Measurements from ENCODE around the gene SBNO1.
"Not testable (repeated sequence)": the region's sequence is repeated elsewhere in the genome, so short reads cannot be mapped to it uniquely, and the experiment has no call there.

Gene SBNO1

DNA sequence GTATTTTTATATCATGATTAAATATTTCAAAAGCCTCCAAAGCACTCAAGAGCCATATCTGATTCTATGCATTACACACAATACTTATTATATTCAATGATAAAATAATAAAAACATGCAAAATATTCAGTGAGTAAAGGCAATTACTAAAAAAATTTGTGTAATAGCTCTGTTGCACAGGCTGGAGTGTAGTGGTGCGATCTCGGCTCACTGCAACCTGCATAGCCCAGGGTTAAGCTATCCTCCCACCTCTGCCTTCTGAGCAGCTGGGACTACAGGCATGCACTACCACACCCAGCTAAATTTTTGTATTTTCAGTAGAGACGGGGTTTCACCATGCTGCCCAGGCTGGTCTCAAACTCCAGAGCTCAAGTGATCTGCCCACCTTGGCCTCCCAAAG is 45.4 kb downstream of the SBNO1 start:
- no peak for DNase-seq (ENCODE audit: low spot score)
- TF ChIP-seq, protein P1, sequence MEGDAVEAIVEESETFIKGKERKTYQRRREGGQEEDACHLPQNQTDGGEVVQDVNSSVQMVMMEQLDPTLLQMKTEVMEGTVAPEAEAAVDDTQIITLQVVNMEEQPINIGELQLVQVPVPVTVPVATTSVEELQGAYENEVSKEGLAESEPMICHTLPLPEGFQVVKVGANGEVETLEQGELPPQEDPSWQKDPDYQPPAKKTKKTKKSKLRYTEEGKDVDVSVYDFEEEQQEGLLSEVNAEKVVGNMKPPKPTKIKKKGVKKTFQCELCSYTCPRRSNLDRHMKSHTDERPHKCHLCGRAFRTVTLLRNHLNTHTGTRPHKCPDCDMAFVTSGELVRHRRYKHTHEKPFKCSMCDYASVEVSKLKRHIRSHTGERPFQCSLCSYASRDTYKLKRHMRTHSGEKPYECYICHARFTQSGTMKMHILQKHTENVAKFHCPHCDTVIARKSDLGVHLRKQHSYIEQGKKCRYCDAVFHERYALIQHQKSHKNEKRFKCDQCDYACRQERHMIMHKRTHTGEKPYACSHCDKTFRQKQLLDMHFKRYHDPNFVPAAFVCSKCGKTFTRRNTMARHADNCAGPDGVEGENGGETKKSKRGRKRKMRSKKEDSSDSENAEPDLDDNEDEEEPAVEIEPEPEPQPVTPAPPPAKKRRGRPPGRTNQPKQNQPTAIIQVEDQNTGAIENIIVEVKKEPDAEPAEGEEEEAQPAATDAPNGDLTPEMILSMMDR (IDR thresholded peaks at IDR 0.05; ENCODE audit: extremely low read depth, missing control alignments): no peak

DNA sequence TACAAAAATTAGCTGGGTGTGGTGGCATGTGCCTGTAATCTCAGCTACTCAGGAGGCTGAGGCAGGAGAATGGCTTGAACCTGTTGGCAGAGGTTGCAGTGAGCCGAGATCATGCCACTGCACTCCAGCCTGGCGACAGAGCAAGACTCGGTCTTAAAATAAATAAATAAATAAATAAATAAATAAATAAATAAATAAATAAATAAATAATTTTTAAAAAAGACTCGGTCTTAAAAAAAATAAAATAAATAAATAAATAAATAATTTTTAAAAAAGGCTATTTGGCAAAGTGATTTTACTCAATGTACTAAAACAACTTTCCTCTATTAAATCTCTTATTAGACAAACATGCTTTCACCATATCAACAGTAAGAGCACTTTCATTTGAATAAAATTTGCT is 51.6 kb downstream of the SBNO1 start:
- not testable (repeated sequence) for DNase-seq (ENCODE audit: low spot score)

DNA sequence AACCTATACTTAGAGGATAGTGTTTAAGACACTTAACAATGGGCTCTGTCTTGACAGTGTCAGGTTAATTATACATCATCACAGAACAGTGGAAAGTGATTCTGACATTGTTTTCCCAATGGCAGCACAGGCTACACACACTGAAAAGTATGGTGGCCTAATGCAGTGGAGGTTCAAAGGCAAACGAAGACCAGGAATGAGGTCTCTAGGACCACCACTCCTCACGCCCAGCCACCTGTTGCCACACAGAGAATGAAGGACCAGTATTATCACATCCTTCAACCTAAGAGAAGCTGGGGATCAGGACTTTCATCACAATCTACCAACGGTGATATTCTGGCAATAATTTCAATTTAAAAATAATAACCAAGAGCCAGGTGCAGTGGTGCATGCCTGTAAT is 58.4 kb downstream of the SBNO1 start:
- TF ChIP-seq, protein P1 (IDR thresholded peaks at IDR 0.05; ENCODE audit: extremely low read depth, missing control alignments): no peak
- no peak for DNase-seq (ENCODE audit: low spot score)

DNA sequence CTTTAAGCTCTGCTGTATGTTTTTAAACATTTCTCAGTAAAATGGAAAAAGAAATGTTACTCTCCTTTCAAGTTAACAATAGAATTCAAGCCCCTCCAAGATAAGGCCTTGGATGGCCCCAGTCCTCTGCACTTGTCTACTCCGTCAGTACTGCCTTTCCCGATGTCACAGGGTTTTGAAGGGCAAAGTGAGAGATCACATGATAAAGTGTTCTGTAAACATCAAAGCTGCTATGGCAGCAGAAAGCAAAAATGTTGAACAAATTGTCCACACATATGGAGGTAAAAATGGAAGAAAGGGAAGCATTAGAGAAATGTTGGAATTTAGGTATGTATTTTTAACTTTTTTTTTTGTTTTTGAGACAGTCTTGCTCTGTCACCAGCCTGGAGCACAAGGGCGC is 59.5 kb downstream of the SBNO1 start:
- DNase-seq (ENCODE audit: low spot score): no peak
- TF ChIP-seq, protein P1 (IDR thresholded peaks at IDR 0.05; ENCODE audit: extremely low read depth, missing control alignments): no peak

DNA sequence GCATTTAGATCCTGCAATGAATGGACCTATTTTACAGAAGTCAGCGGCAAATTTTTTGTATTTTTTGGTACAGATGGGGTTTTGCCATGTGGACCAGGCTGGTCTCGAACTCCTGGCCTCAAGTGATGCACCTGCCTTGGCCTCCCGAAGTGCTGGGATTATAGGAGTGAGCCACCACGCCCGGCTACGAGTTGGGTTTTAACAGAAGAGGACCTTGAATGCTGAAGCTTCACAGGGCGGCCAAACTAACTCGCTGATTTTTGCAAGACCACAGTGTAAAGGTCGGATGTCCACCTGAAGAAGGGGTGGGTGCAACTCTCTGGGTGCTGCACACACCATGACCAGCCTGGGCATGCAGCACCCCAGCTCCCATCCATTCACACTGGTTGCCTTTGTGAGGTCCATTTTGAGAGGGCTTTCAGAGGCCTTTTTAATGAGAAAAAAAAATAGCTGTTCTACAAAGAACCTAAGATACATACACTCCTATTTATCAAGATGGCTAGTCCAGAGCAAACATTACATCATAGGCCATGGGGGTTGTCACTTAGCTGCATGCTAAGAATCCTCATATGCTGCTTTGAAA is 71.4 kb downstream of the SBNO1 start:
- TF ChIP-seq, protein P1 (IDR thresholded peaks at IDR 0.05; ENCODE audit: extremely low read depth, missing control alignments): no peak
- DNase-seq (ENCODE audit: low spot score): no peak

DNA sequence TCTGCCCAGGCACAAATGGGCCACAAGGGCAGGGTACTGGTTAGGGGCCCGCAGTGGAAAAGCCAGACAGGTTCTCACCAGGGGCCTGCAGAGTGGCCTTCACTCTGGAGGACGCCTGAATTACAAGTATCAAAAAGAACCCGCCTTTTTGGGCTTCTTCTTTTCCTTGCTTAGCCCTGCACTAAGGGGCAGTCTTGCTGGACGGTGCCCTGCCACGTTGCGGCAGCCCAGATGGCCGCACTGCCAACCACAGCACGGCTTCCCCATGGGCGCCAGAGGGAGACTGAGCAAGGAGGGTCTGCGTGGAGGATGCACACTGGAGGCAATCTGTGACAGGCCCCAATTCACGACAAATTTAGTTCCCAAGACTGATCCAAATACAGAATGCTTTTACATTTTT is 74.7 kb downstream of the SBNO1 start:
- TF ChIP-seq, protein P1 (IDR thresholded peaks at IDR 0.05; ENCODE audit: extremely low read depth, missing control alignments): no peak
- DNase-seq (ENCODE audit: low spot score): no peak

DNA sequence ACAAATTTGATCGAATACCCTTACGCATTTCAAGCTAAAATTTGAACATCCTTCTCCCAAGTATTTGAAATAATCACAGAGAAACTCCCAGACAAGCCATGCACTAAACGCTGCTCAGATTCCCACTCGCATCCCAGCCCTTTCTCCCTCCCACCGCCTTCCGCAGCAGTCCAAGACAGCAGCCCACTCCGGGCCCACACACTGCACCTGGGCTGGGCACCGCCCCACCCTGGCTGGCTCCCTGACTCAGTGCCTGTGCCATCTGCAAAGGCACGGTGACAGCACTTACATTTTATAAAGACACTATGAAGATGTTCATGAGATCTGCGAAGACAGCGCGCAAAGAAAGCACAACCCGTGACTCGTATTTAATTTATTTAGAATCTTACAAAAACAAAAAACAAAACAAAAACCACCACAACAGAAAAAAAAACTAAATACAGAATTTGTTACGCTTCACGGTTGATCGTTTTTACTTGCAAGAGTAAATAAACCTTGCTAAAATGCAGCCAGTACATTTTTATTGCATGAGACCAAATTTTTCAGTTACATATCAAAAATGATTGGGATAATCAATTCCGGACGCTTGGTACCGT is 75.8 kb downstream of the SBNO1 start:
- no peak for DNase-seq (ENCODE audit: low spot score)
- TF ChIP-seq, protein P1 (IDR thresholded peaks at IDR 0.05; ENCODE audit: extremely low read depth, missing control alignments): no peak
